GM12891 (cell line): ENCODE data around the gene FOXS1.

Source experiments
- PAX5 ChIP-seq: IDR thresholded peaks from 2 replicates; pipeline ENCODE4 v1.6.1; 2011; ENCODE audit warnings: low read length, moderate library complexity, mild to moderate bottlenecking; ENCODE audit not compliant: insufficient read depth, severe bottlenecking
- POLR2A ChIP-seq: IDR thresholded peaks from 2 replicates; pipeline ENCODE4 v1.6.1; 2011; ENCODE audit warnings: low read depth, low read length, control low read depth
- POLR2AphosphoS5 ChIP-seq: IDR thresholded peaks from 2 replicates; pipeline ENCODE4 v1.6.1; 2011; ENCODE audit warnings: low read depth, low read length, control low read depth
- POU2F2 ChIP-seq: IDR thresholded peaks from 2 replicates; pipeline ENCODE4 v1.6.1; 2011; ENCODE audit warnings: low read depth, mild to moderate bottlenecking, control low read depth, low read length, moderate library complexity
- SPI1 ChIP-seq: IDR thresholded peaks from 2 replicates; pipeline ENCODE4 v1.6.1; 2011; ENCODE audit warnings: low read depth, low read length, control low read depth
- TAF1 ChIP-seq: IDR thresholded peaks from 2 replicates; pipeline ENCODE4 v1.6.1; 2011; ENCODE audit warnings: low read depth, low read length, control low read depth

GRCh38 chr20:31839782-31840487 lies 5.5 kb downstream of the FOXS1 start:
- no peak for TF ChIP-seq POLR2A
- TF ChIP-seq POLR2AphosphoS5, result no peak
- no peak for TF ChIP-seq TAF1
- TF ChIP-seq POU2F2, result no peak
- TF ChIP-seq SPI1, result no peak
- no peak for TF ChIP-seq PAX5
